Measurements from ENCODE around the gene GLUD1. TPM values are rescaled to one million over a fixed set of nuclear protein-coding genes. Genes with fewer than 3 reads are reported as not detected.
A peak's percentile ranks its signal among the peaks of the same experiment; 100 is the strongest.

The GLUD1 gene
- total RNA-seq, 1 experiment from 2014 or later = 138 TPM

- no peaks in the 10 kb centered on the region for H3K9me3 ChIP-seq (ENCODE audit: control insufficient read depth, insufficient read depth, low read depth, low read length)
- in situ Hi-C loops (cut with HindIII; ENCODE audit: low pct_unique_long_range_greater_than_20kb, low sequenced_read_pairs) = no loop called here
- BruUV-seq (replicated peaks) = no TSS peak
- ATAC-seq = peak; percentile 34; the same call in 1 of the 2 replicates
- H3K27me3 ChIP-seq (ENCODE audit: control insufficient read depth, insufficient read depth, low read length) = no peaks in the 10 kb centered on the region
- H3K36me3 ChIP-seq (ENCODE audit: control insufficient read depth, insufficient read depth, low read length) = peaks cover 12% of the 10 kb centered on the region
- no peak for TF ChIP-seq TCF7L2 (IDR thresholded peaks at IDR 0.05; ENCODE audit: low read depth, low read length)
- TF ChIP-seq REST (IDR thresholded peaks at IDR 0.05; ENCODE audit: insufficient read depth in 1 of 2, low read depth in 2 of 2, low read length in 1 of 2) = no peak
- TF ChIP-seq, protein P1, sequence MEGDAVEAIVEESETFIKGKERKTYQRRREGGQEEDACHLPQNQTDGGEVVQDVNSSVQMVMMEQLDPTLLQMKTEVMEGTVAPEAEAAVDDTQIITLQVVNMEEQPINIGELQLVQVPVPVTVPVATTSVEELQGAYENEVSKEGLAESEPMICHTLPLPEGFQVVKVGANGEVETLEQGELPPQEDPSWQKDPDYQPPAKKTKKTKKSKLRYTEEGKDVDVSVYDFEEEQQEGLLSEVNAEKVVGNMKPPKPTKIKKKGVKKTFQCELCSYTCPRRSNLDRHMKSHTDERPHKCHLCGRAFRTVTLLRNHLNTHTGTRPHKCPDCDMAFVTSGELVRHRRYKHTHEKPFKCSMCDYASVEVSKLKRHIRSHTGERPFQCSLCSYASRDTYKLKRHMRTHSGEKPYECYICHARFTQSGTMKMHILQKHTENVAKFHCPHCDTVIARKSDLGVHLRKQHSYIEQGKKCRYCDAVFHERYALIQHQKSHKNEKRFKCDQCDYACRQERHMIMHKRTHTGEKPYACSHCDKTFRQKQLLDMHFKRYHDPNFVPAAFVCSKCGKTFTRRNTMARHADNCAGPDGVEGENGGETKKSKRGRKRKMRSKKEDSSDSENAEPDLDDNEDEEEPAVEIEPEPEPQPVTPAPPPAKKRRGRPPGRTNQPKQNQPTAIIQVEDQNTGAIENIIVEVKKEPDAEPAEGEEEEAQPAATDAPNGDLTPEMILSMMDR (IDR thresholded peaks at IDR 0.05) = no peak
- no peak for TF ChIP-seq SIN3A (IDR thresholded peaks at IDR 0.05; ENCODE audit: borderline replicate concordance, insufficient read depth, low read depth, low read length)
- no peak for TF ChIP-seq POLR2AphosphoS5 (IDR thresholded peaks at IDR 0.05; ENCODE audit: low read depth, low read length)
- H3K4me1 ChIP-seq (ENCODE audit: control insufficient read depth, insufficient read depth, low read length) = no peaks in the 10 kb centered on the region
- intact Hi-C loops (cut with micrococcal nuclease; ENCODE audit: unreplicated experiment) = no loop called here
- DNase-seq (ENCODE audit: low read depth, low spot score) = no peak
- no peak overlapping the region for H3K4me3 ChIP-seq (ENCODE audit: low read depth in 2 of 2, low read length in 2 of 2)
- H3K27ac ChIP-seq (ENCODE audit: low read length) = no peak overlapping the region
- CTCF ChIA-PET = interaction anchor here (0.6 kb wide), 1 partner anchor 1744 kb away, joined by 5 read pairs; no protein-coding TSS in a partner anchor
- POLR2A ChIA-PET = no interaction called here
These were observed 28.5 kb downstream of the GLUD1 start for GRCh38 chr10:87066178-87066577.

GRCh38 chr10:87064651-87065050 is 30.0 kb downstream of the GLUD1 start:
- intact Hi-C loops (cut with micrococcal nuclease; ENCODE audit: unreplicated experiment) = no loop called here
- Histone ChIP-seq H3K9me3 (ENCODE audit: control insufficient read depth, insufficient read depth, low read depth, low read length) (no peaks in the 10 kb centered on the region), H3K4me3 (ENCODE audit: low read depth in 2 of 2, low read length in 2 of 2) (no peak overlapping the region), H3K4me1 (ENCODE audit: control insufficient read depth, insufficient read depth, low read length) (no peaks in the 10 kb centered on the region), H3K27me3 (ENCODE audit: control insufficient read depth, insufficient read depth, low read length) (no peaks in the 10 kb centered on the region), H3K36me3 (ENCODE audit: control insufficient read depth, insufficient read depth, low read length) (peaks cover 21% of the 10 kb centered on the region), H3K27ac (ENCODE audit: low read length) (no peak overlapping the region)
- in situ Hi-C loops (cut with HindIII; ENCODE audit: low pct_unique_long_range_greater_than_20kb, low sequenced_read_pairs) = no loop called here
- ChIA-PET POLR2A (no interaction called here), CTCF (interaction anchor here (0.6 kb wide), 1 partner anchor 134 kb away, joined by 10 read pairs; no protein-coding TSS in a partner anchor)
- BruUV-seq (replicated peaks) = no TSS peak
- no peak for DNase-seq (ENCODE audit: low read depth, low spot score)
- TF ChIP-seq SIN3A (IDR thresholded peaks at IDR 0.05; ENCODE audit: borderline replicate concordance, insufficient read depth, low read depth, low read length) (no peak), POLR2AphosphoS5 (IDR thresholded peaks at IDR 0.05; ENCODE audit: low read depth, low read length) (no peak), REST (IDR thresholded peaks at IDR 0.05; ENCODE audit: insufficient read depth in 1 of 2, low read depth in 2 of 2, low read length in 1 of 2) (no peak), TCF7L2 (IDR thresholded peaks at IDR 0.05; ENCODE audit: low read depth, low read length) (no peak)
- TF ChIP-seq, protein P1 (IDR thresholded peaks at IDR 0.05) = no peak
- no peak for ATAC-seq
